IPS-18c (cell line): Measurements from ENCODE around the gene ZG16B.

Experiments used
- H3K4me3 ChIP-seq: 2 replicates; pipeline ENCODE4 v1.7.0; 2013; ENCODE audit warnings: low read depth, mild to moderate bottlenecking, low read length, moderate library complexity; ENCODE audit not compliant: insufficient read depth
- H3K9me3 ChIP-seq: one replicate; pipeline ENCODE4 v1.6.1; 2013; ENCODE audit warnings: mild to moderate bottlenecking, low read length, moderate library complexity; ENCODE audit not compliant: control insufficient read depth, insufficient read depth

Gene ZG16B

DNA sequence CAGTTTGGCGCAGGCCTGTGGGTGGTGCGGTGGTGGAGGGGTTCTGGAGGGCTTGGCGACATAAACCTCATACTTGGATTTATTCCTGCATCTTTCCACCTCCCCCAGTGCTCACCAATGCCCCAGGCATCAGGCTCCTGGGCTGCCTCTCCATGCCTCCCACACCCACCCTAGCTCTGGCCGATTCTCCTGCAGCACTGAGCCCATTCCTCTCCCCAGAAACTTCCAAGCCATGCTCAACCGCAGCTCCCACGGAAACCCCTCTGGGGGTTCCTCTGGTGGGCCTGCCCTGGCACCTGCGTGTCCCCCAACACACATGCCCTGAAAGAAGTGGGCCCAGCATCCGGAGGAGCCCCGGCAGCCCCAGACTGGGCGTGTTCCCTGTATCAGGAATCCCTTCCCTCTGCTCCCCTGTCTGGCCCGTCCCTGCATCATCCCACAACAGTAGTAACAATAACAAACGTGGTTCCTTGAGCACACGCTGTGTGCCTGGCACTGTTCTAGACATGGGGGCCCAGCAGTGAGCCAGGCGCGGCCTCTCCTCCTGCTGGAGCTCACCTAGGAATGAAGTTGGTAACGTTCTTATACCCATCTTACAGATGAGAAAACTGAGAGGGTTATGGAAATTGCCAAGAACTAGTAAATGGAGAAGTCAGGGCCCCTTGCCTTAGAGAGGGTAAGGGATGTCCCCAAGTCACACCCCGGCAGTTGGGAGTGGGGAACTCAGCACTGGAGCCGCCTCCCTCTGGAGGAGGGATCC lies 10.7 kb upstream of the ZG16B start:
- H3K9me3 ChIP-seq, result no peaks in the 10 kb centered on the region
- no peak overlapping the region for H3K4me3 ChIP-seq

DNA sequence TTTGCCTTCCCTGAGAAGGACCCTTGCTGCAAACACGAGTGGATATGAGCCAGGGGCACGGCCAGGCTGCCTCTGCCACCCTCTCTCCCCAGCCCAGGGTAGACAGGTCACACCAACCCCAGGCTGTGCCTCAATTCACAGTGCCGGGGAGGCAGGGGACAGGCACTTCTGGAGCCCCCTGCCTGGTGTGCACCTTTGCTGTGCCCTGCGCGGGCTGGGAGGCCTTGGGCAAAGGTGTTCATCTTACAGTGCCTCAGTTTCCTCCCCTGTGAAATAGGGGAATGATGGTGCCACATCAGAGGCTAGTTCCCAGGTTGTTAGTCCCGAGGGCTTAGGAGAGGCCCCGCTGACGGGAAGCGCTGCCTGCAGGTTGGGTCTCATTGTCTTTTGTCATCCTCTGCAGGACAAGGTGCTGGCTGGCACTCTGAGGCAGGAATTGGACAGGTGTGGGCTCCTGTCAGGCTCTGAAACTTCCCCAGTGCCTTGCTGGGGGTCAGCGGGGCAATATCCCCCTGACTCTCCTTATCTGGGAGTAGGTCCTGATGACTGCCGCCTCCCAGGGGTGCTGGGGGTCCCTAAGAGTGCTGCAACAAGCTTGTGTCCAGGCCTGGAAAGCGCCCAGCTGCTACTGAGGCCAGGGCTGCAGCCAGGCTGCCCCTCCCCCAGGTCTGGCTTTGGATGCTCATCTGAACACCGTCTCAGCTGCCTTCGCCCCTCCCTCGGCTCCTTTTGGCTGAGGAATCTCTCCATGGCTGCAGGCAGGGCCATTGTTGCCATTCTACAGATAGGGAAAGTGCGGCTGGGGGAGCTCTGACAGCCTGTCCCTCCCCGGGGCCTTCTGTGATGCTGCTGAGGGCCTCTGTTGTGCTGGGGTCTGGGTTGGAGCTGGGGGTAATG lies 9.9 kb upstream of the ZG16B start:
- Histone ChIP-seq H3K9me3 (no peaks in the 10 kb centered on the region), H3K4me3 (no peak overlapping the region)

GRCh38 chr16:2820836-2821486 lies 9.1 kb upstream of the ZG16B start:
- Histone ChIP-seq H3K9me3 (no peaks in the 10 kb centered on the region), H3K4me3 (no peak overlapping the region)

- H3K9me3 ChIP-seq, result no peaks in the 10 kb centered on the region
- H3K4me3 ChIP-seq, result no peak overlapping the region
Observed at GRCh38 chr16:2821487-2822157, 8.5 kb upstream of the ZG16B start.

DNA sequence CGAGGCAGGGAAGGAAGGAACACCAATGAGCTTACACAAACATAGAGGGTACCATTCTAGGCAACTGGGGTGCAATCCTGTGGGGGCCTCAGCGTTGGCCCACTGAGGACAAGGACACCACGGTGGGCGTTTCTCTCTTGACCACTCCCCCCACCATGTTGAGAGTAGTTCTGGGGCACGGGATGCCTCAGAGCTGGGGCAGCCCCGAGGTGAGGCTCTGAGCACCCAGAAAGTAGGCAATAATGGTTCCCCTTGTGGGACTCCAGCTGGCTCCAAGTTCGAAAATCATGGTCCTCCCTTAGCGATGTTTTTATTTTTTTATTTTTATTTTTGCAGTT lies 8.0 kb upstream of the ZG16B start:
- Histone ChIP-seq H3K9me3 (no peaks in the 10 kb centered on the region), H3K4me3 (no peak overlapping the region)

- H3K9me3 ChIP-seq, result no peaks in the 10 kb centered on the region
- H3K4me3 ChIP-seq, result no peak overlapping the region
Observed at GRCh38 chr16:2822496-2822895, 7.6 kb upstream of the ZG16B start.

- Histone ChIP-seq H3K4me3 (no peak overlapping the region), H3K9me3 (no peaks in the 10 kb centered on the region)
Observed at GRCh38 chr16:2824626-2825025, 5.5 kb upstream of the ZG16B start.

DNA sequence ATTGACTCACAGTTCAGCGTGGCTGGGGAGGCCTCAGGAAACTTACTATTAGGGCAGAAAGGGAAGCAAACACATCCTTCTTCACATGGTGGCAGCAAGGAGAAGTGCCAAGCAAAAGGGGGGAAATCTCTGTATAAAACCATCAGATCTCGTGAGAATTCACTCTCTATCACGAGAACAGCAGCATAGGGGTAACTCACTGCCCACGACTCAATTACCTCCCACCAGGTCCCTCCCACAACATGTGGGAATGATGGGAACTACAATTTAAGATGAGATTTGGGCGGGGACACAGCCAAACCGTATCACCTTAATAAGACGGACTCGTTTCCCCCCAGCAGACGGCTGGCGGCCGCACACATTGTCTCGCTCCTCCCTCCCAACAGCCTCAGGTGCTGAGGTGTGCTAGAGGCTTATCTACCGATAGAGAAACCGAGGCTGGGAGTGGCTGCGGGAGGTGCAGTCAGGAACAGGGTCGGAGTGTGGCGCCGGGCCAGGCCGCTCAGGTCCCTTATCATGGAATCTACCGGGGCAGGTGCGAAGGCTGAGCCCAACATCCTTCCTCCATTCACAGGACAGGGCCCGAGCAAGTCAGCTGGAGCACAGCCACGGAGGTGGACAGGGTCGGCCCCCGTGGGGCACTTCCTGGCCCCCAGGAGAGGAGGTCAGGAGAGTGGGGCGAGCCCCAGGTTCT lies 4.9 kb upstream of the ZG16B start:
- H3K9me3 ChIP-seq, result no peaks in the 10 kb centered on the region

DNA sequence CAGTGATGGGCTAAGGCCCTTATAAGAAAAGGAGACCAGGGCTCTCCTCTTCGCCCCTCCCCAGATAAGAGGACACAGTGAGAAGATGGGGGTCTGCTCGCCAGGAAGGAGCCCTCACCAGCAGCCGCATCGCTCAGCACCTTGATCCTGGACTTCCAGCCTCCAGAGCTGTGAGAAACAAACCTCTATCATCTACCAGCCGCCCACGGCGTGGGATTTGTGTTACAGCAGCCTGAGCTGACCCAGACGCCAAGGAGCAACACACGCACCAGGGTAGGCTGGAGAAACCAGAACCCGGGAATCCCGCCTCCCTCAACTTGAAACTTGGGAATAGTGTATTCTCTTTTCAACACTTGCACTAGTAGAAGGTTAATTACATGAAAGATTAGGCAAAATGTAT lies 4.2 kb upstream of the ZG16B start:
- no peak overlapping the region for H3K4me3 ChIP-seq
- H3K9me3 ChIP-seq, result no peaks in the 10 kb centered on the region

More for the DNA sequence above, 4.9 kb upstream of the ZG16B start:
- no peak overlapping the region for H3K4me3 ChIP-seq

- H3K9me3 ChIP-seq, result no peaks in the 10 kb centered on the region
- H3K4me3 ChIP-seq, result no peak overlapping the region
Observed at GRCh38 chr16:2826591-2827373, 3.3 kb upstream of the ZG16B start.

DNA sequence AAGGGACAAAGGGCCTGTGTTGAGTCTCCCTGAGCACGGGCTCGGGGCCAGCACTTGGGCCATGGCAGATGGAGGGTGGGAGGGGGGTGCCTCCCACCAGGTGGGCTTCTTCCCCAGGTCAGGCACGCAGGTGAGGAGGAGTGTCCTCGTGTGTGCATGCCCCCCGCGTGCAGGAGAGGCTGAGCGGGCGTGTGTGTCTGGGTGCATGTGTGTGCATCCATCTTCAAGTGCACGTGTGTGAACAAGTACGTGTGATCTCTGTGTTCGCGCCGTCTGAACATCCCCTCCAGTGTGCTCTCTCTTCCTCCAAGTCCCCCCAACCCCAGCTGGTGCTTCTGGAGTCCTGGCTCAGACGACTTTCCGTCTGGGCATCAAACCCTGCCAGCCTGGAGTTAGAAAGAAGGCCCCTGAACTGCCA lies 2.7 kb upstream of the ZG16B start:
- Histone ChIP-seq H3K4me3 (no peak overlapping the region), H3K9me3 (no peaks in the 10 kb centered on the region)

GRCh38 chr16:2827831-2828520 lies 2.1 kb upstream of the ZG16B start:
- Histone ChIP-seq H3K9me3 (no peaks in the 10 kb centered on the region), H3K4me3 (no peak overlapping the region)

DNA sequence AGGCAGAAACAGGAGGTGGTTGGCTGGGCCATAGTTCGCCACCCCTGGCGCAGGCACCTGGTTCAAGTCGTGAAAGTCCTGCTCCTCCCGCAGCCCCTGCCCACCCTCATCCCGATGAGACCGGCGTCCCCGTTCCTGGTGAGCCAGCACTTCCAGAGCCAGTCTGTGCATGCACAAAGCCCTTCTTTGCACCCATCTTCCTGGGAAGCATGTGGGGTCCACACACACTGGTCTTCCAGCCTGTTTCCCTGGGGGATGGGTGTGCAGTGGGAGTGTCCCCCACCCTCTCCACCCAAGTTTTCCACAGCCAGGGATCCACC lies 1.6 kb upstream of the ZG16B start:
- Histone ChIP-seq H3K4me3 (no peak overlapping the region), H3K9me3 (no peaks in the 10 kb centered on the region)

- no peaks in the 10 kb centered on the region for H3K9me3 ChIP-seq
- H3K4me3 ChIP-seq, result no peak overlapping the region
Observed at GRCh38 chr16:2828876-2829430, 1.1 kb upstream of the ZG16B start.

DNA sequence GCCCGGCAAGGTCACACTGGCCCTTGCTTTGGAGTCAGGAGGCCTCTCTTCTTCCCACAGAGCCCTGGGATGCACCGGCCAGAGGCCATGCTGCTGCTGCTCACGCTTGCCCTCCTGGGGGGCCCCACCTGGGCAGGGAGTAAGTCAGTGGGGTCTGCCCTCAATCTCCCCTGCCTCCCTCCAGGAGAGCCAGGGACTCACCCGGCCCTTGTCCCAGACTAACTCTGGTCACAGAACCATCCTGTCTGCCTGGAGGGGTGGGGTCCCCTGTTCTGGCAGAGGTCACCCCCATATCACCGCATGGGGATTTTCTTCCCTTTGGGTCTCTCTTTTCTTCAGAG lies 222 bp downstream of the ZG16B start:
- no peak overlapping the region for H3K4me3 ChIP-seq

DNA sequence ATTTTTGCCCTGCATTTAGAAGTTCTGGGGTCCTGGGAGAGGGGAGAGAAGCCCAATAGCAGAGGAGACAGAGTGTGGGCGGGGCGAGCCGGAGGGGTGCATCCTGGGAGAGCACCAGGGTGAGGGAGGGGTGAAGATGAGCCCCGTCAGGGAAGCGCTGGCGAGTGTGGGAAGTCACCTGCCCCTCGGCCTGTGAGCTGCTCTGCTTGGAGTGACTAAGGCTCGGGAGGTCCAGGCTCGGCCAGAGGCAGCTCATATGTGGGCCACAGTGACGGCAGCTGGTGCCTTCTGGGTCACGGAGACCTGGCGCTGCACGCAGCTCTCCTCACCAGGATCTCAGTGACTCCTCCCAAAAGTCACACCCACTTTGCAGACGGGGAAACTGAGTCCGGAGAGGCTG lies 1.1 kb downstream of the ZG16B start:
- Histone ChIP-seq H3K4me3 (no peak overlapping the region), H3K9me3 (no peaks in the 10 kb centered on the region)

More for the DNA sequence above, 222 bp downstream of the ZG16B start:
- no peaks in the 10 kb centered on the region for H3K9me3 ChIP-seq
